ENCODE results near the gene GLYATL2. TPM values are rescaled to one million over a fixed set of nuclear protein-coding genes. Genes with fewer than 3 reads are reported as not detected.

The GLYATL2 gene
- total and polyA plus RNA-seq, 10 of the 15 experiments (the other 5 are each of a cell fraction or from before 2014, with no cell fraction given) = 0.13 to 0.97 (median 0.49) TPM

GRCh38 chr11:58863697-58864096, 19.2 kb upstream of the GLYATL2 start (continued):
- TF ChIP-seq PRDM15 (CRISPR knock-in tag; IDR thresholded peaks at IDR 0.05) = no peak
- no peak for TF ChIP-seq BCLAF1 (IDR thresholded peaks at IDR 0.05)

GRCh38 chr11:58861533-58861932, 17.0 kb upstream of the GLYATL2 start:
- no peak for DNase-seq (ENCODE audit: low read depth, low spot score)
- H3K79me2 ChIP-seq (ENCODE audit: control insufficient read depth, insufficient read depth, low read length) = no peaks in the 10 kb centered on the region
- no TSS peak for BruUV-seq (replicated peaks)
- WGBS (ENCODE audit: insufficient coverage, insufficient replicate concordance, low lambda C conversion rate, missing lambda C conversion rate) = 47% methylated on average over 1 of the region's 1 CpG
- no peaks in the 10 kb centered on the region; the same call in 2 of the 3 replicates for H3K9me3 ChIP-seq (replicated peaks; ENCODE audit: control insufficient read depth, insufficient read depth, low read length)
- no peak overlapping the region for H3K4me3 ChIP-seq
- CTCF ChIA-PET = no interaction called here
- H3K4me1 ChIP-seq (ENCODE audit: control insufficient read depth, insufficient read depth, low read length) = no peaks in the 10 kb centered on the region
- no peak overlapping the region for H3K27ac ChIP-seq (ENCODE audit: control insufficient read depth, insufficient read depth)
- no peak overlapping the region for H3K9ac ChIP-seq (ENCODE audit: control insufficient read depth, insufficient read depth, low read length)
- TF ChIP-seq YY1 (IDR thresholded peaks at IDR 0.05; ENCODE audit: low read depth, low read length) (no peak), STAT3 (IDR thresholded peaks at IDR 0.05; ENCODE audit: low read depth, low read length) (no peak), WRNIP1 (IDR thresholded peaks at IDR 0.05; ENCODE audit: borderline replicate concordance, low read depth, low read length) (no peak), ZBED1 (IDR thresholded peaks at IDR 0.05; ENCODE audit: borderline replicate concordance) (no peak), MEF2B (IDR thresholded peaks at IDR 0.05; ENCODE audit: partially characterized antibody, poor library complexity, severe bottlenecking) (no peak), MYC (IDR thresholded peaks at IDR 0.05; ENCODE audit: insufficient read depth, insufficient read length, insufficient replicate concordance, low read length, severe bottlenecking) (no peak), SP1 (IDR thresholded peaks at IDR 0.05; ENCODE audit: low read depth, low read length) (no peak), PKNOX1 (IDR thresholded peaks at IDR 0.05) (no peak), NKRF (conservative IDR thresholded peaks at IDR 0.05) (no peak), TCF12 (IDR thresholded peaks at IDR 0.05; ENCODE audit: low read depth, low read length) (no peak)
- POLR2A ChIA-PET = no interaction called here
- no peak for FAIRE-seq
- H3K36me3 ChIP-seq (ENCODE audit: control insufficient read depth in 2 of 2, insufficient read depth in 2 of 2, low read length in 1 of 2) = no peaks in the 10 kb centered on the region
- H3K27me3 ChIP-seq (replicated peaks in 1 of 2; ENCODE audit: control insufficient read depth in 2 of 2, insufficient read depth in 2 of 2, low read length in 1 of 2) = no peaks in the 10 kb centered on the region
- intact Hi-C loops (cut with micrococcal nuclease; ENCODE audit: unreplicated experiment) (no loop called here), in situ Hi-C loops (cut with MboI) (no loop called here)
- H3K4me2 ChIP-seq (ENCODE audit: control insufficient read depth, insufficient read depth) = no peak overlapping the region
- no peak for ATAC-seq
- no peaks in the 10 kb centered on the region for H4K20me1 ChIP-seq (ENCODE audit: control insufficient read depth, insufficient read depth)
- SMC1A ChIA-PET (ENCODE audit: uncharacterized antibody, unreplicated experiment) = no interaction called here
- no peak overlapping the region for H2AFZ ChIP-seq (ENCODE audit: control insufficient read depth, low read depth, low read length)
- RAD21 ChIA-PET (ENCODE audit: unreplicated experiment) = no interaction called here

Data from GM12878 (cell line).